WI38 (cell line): ENCODE results near the gene SNAI3.

Experiments used
- H3K4me3 ChIP-seq: 2 replicates; pipeline ENCODE4 v1.5.1; 2011; ENCODE audit warnings: low read depth, mild to moderate bottlenecking, control low read depth, low read length
- CTCF ChIP-seq: IDR thresholded peaks from 2 replicates; pipeline ENCODE4 v1.5.1; 2012; ENCODE audit warnings: low read depth, mild to moderate bottlenecking, control low read depth, low read length

The SNAI3 gene

DNA sequence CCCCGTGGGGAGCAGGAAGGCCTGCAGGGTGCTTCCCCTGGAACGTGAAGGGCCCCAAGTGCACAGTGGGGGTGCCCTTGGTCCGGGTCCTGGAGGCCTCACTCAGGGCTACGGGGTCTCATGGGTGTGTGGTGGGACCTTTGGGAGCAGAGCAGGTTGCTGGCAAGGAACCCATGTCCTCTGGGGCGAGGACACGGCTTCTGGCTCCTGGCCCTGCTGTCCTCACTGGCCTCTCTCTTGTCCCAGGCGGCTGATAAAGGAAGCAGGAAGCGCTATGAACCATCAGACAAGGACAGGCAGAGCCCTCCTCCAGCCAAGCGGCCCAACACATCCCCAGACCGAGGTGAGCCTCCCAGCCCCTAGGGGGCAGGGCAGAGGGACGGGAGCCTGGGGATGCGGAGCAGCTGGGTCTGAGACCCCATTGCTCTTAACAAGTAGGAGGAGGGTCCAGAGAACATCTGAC is 57.8 kb downstream of the SNAI3 start:
- H3K4me3 ChIP-seq: no peak overlapping the region
- TF ChIP-seq CTCF: peak; percentile 28; the same call in 1 of the 2 replicates
